HepG2 (cell line): ENCODE results near the gene BTBD17. TPM values are rescaled to one million over a fixed set of nuclear protein-coding genes. Genes with fewer than 3 reads are reported as not detected.

Experiments used
- ATAC-seq: fragments of 200-7000 bp; cut with Tn5 transposase; 3 replicates; pipeline ENCODE4 v1.9.1; 2020; ENCODE audit warnings: mild to moderate bottlenecking, moderate library complexity
- BruUV-seq: library from RNA; stranded (reverse); fragments of 400-500 nt; replicated peaks from 2 replicates; lab custom pipeline; 2021; lab: Mats Ljungman, UMichigan
- CTCF ChIA-PET: fragments of 300-600 bp; formaldehyde crosslinking; extraction: SDS; loops from one replicate; lab custom pipeline; 2021; ENCODE audit warnings: low total read pairs, inconsistent platforms, low intra/inter-chr PET ratio; lab: Yijun Ruan, JAX
- POLR2A ChIA-PET: fragments of 350-600 bp; sonication (Branson Sonifier 250); formaldehyde crosslinking; loops from one replicate; lab custom pipeline; 2020; ENCODE audit warnings: antibody characterized with exemption, inconsistent platforms; lab: Yijun Ruan, JAX
- DNase-seq: peaks from one replicate; pipeline ENCODE4 v3.0.0-alpha.2; 2015; ENCODE audit warnings: low spot score
- FAIRE-seq: peaks from 3 replicates; lab custom pipeline; 2011; peaks lifted over from hg19 to GRCh38; lab: Jason Lieb, UNC
- H2AFZ ChIP-seq: one replicate; pipeline ENCODE4 v1.6.1; 2011; ENCODE audit warnings: low read length, inconsistent platforms
- H3K27ac ChIP-seq: fragments of 300-600 bp; 3 replicates; pipeline ENCODE4 v1.8.0; 2011; ENCODE audit warnings: mixed run types, mild to moderate bottlenecking, mixed read lengths, low read length, inconsistent platforms; ENCODE audit not compliant: insufficient read depth; ENCODE audit errors: extremely low read length
- H3K27me3 ChIP-seq, 2 experiments: fragments of 200-600 bp in 1 of 2; 2 replicates in 1 of 2; 3 replicates in 1 of 2; pipeline versions ENCODE4 v1.6.0 to v1.8.0; 2011; ENCODE audit warnings: low read length in 2 of 2, mild to moderate bottlenecking in 2 of 2, moderate library complexity in 2 of 2, inconsistent platforms in 1 of 2; ENCODE audit not compliant: insufficient read depth in 2 of 2, control insufficient read depth in 1 of 2
- H3K36me3 ChIP-seq, 2 experiments: fragments of 200-600 bp in 1 of 2; replicated peaks in 1 of 2; 2 replicates in 1 of 2; 3 replicates in 1 of 2; pipeline versions ENCODE4 v1.5.1 to v1.8.0; 2011; ENCODE audit warnings: low read length in 2 of 2, inconsistent platforms in 1 of 2; ENCODE audit not compliant: insufficient read depth in 2 of 2, control insufficient read depth in 1 of 2
- H3K4me1 ChIP-seq: 2 replicates; pipeline ENCODE4 v1.5.1; 2012; ENCODE audit warnings: low read length, inconsistent platforms; ENCODE audit not compliant: insufficient read depth
- H3K4me2 ChIP-seq: 2 replicates; pipeline ENCODE4 v1.6.0; 2011; ENCODE audit warnings: low read depth, low read length, inconsistent platforms
- H3K4me3 ChIP-seq, 3 experiments: fragments of 200-600 bp in 1 of 3; sonication (generic), shearing (Covaris generic) in 1 of 3; replicated peaks in 1 of 3; 2 replicates each; pipeline ENCODE4 v1.5.1; 2011 to 2016; ENCODE audit warnings: low read length in 3 of 3, inconsistent platforms in 2 of 3, low read depth in 2 of 3, mild to moderate bottlenecking in 2 of 3, control low read depth in 1 of 3, mixed read lengths in 1 of 3; ENCODE audit not compliant: insufficient read depth in 1 of 3
- H3K79me2 ChIP-seq: one replicate; pipeline ENCODE4 v1.6.1; 2011; ENCODE audit warnings: low read length, inconsistent platforms; ENCODE audit not compliant: insufficient read depth
- H3K9ac ChIP-seq: 2 replicates; pipeline ENCODE4 v1.6.0; 2011; ENCODE audit warnings: mild to moderate bottlenecking, low read depth, low read length, inconsistent platforms; ENCODE audit not compliant: insufficient read depth
- H3K9me3 ChIP-seq: 2 replicates; pipeline ENCODE4 v1.5.1; 2012; ENCODE audit warnings: mild to moderate bottlenecking, low read length
- H4K20me1 ChIP-seq: 2 replicates; pipeline ENCODE4 v1.6.0; 2011; ENCODE audit warnings: inconsistent platforms, mild to moderate bottlenecking, low read length, moderate library complexity; ENCODE audit not compliant: insufficient read depth
- IKZF1 ChIP-seq: fragments of 450-650 bp; IDR thresholded peaks from 2 replicates; pipeline ENCODE4 v1.7.1; 2016
- KIAA2018 ChIP-seq: sonication (generic); formaldehyde crosslinking; IDR thresholded peaks from 2 replicates; pipeline ENCODE4 v1.5.0; 2020; ENCODE audit warnings: mild to moderate bottlenecking, missing genetic modification reagents, borderline replicate concordance
- ZBTB33 ChIP-seq: sonication (generic); formaldehyde crosslinking; IDR thresholded peaks from 2 replicates; pipeline ENCODE4 v1.4.0; 2020; ENCODE audit warnings: missing genetic modification reagents
- ZNF121 ChIP-seq: sonication (generic); formaldehyde crosslinking; IDR thresholded peaks from 2 replicates; pipeline ENCODE4 v1.5.0; 2020; ENCODE audit warnings: mild to moderate bottlenecking, missing genetic modification reagents
- ZNF572 ChIP-seq: sonication (generic); formaldehyde crosslinking; IDR thresholded peaks from 2 replicates; pipeline ENCODE4 v1.5.1; 2020; ENCODE audit warnings: mild to moderate bottlenecking, missing genetic modification reagents
- ZNF790 ChIP-seq: sonication (generic); formaldehyde crosslinking; IDR thresholded peaks from 2 replicates; pipeline ENCODE4 v1.8.0; 2022; ENCODE audit warnings: missing genetic modification reagents, mild to moderate bottlenecking, borderline replicate concordance
- ZNF891 ChIP-seq: sonication (generic); formaldehyde crosslinking; IDR thresholded peaks from 2 replicates; pipeline ENCODE4 v1.5.0; 2020; ENCODE audit warnings: mild to moderate bottlenecking, missing genetic modification reagents
- WGBS: methylation state at CpG from one replicate; pipeline ENCODE4 v1.1.6; 2017; ENCODE audit warnings: low lambda C conversion rate; 5-methylcytosine and 5-hydroxymethylcytosine counted together
- in situ Hi-C: cut with HindIII; loops from 2 replicates; pipeline ENCODE4 v1.10.0; 2017; ENCODE audit warnings: low pct_unique_long_range_greater_than_20kb; ENCODE audit not compliant: extremely low pct_ligation_motif_present
- intact Hi-C: fragments of 100-400 bp; cut with micrococcal nuclease; formaldehyde crosslinking; loops from one replicate; pipeline ENCODE4 v1.10.0; 2022; ENCODE audit not compliant: unreplicated experiment
- polyA plus RNA-seq, 8 experiments: library from polyadenylated mRNA; depleted of rRNA in 3 of 8; stranded (reverse) in 7 of 8; unstranded in 1 of 8; fragments of >200 nt; fragmentation: Illumina TruSeq in 4 of 8; extraction: Trizol in 4 of 8; gene quantifications; 2 replicates each; pipeline versions ENCODE4 v1.2.1 to v1.2.3, GENCODE V29; 2011 to 2016; ENCODE audit warnings: low read depth in 4 of 8, missing spikeins in 1 of 8, mixed read lengths in 1 of 8; ENCODE audit not compliant: insufficient read depth in 1 of 8
- total RNA-seq, 5 experiments: library from RNA; depleted of rRNA; stranded (reverse); fragments of >200 nt; fragmentation: Illumina TruSeq; extraction: Trizol; gene quantifications; 2 replicates each; pipeline ENCODE4 v1.2.3, GENCODE V29; 2016; ENCODE audit warnings: low read depth in 1 of 5

BTBD17 gene
- total and polyA plus RNA-seq, 2 of the 13 experiments (the other 11 are each of a cell fraction or from before 2014, with no cell fraction given) = not detected

GRCh38 chr17:74403512-74404137 lies 42.0 kb upstream of the BTBD17 start:
- Histone ChIP-seq H3K79me2 (no peaks in the 10 kb centered on the region), H3K27ac (no peak overlapping the region), H3K4me1 (peaks cover 4% of the 10 kb centered on the region), H3K36me3 (no peaks in the 10 kb centered on the region), H3K27me3 (peaks cover 7 to 41% of the 10 kb centered on the region in 2 experiments; a peak in 4 of 5 replicates), H2AFZ (no peak overlapping the region), H3K9me3 (no peaks in the 10 kb centered on the region), H3K4me3 (no peak overlapping the region), H4K20me1 (no peaks in the 10 kb centered on the region), H3K4me2 (no peak overlapping the region), H3K9ac (no peak overlapping the region)
- in situ Hi-C loops = no loop called here
- POLR2A ChIA-PET = interaction anchor here (1.2 kb wide), 1 partner anchor 9 kb away, joined by 3 read pairs; no protein-coding TSS in a partner anchor
- intact Hi-C loops = no loop called here
- ATAC-seq = peak; percentile 11; the same call in 1 of the 3 replicates
- FAIRE-seq = no peak
- CTCF ChIA-PET = no interaction called here
- WGBS = 73% methylated on average over 5 of the region's 12 CpGs
- no TSS peak for BruUV-seq
- TF ChIP-seq ZNF891 (CRISPR knock-in tag) (0 out of 2 replicates have a peak, but pooled peaks have one; percentile 40), ZNF572 (no peak), IKZF1 (no peak)
- no peak for DNase-seq

DNA sequence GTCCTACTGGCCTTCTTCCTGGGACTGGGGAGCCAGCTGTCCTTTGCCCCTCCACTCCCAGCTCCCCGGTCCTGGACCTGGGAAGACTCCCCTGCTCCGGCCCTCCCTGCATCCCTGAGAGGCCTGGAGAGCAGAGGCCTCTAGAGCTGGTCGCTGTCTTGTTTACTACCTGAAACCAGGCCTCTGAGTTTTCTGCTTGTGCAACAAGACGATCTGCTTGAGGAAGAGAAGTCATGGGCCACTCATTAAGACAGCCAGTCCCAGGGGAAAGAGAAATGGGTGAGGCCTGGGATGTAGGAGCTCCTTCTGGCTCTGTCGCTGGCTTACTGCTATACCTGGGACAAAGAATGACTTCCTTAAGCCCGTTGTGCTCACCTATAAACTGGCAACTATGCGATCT lies 40.4 kb upstream of the BTBD17 start:
- no TSS peak for BruUV-seq
- TF ChIP-seq ZBTB33 (CRISPR knock-in tag) (no peak), KIAA2018 (CRISPR knock-in tag) (no peak), ZNF121 (CRISPR knock-in tag) (no peak), ZNF790 (CRISPR knock-in tag) (no peak)

More for the DNA sequence above, 40.4 kb upstream of the BTBD17 start:
- no peak for ATAC-seq
- H3K4me3 ChIP-seq = no peak overlapping the region
- no peak for DNase-seq
- 46% methylated on average over 7 of the region's 7 CpGs for WGBS
- H3K4me2 ChIP-seq = no peak overlapping the region
- H3K27ac ChIP-seq = no peak overlapping the region
- ChIA-PET CTCF (no interaction called here), POLR2A (interaction anchor here (0.8 kb wide), 1 partner anchor 25 kb away, joined by 3 read pairs; no protein-coding TSS in a partner anchor)
- H3K27me3 ChIP-seq = peaks cover 4 to 31% of the 10 kb centered on the region in 2 experiments; a peak in 4 of 5 replicates
- no peaks in the 10 kb centered on the region for H3K79me2 ChIP-seq
- H3K36me3 ChIP-seq = no peaks in the 10 kb centered on the region
- H4K20me1 ChIP-seq = no peaks in the 10 kb centered on the region
- in situ Hi-C loops = no loop called here
- no peak overlapping the region for H3K9ac ChIP-seq
- no peaks in the 10 kb centered on the region for H3K4me1 ChIP-seq
- no peak overlapping the region for H2AFZ ChIP-seq
- FAIRE-seq = no peak
- no peaks in the 10 kb centered on the region for H3K9me3 ChIP-seq
- intact Hi-C loops = no loop called here
